ENCODE data around the gene YEATS2. TPM values are rescaled to one million over a fixed set of nuclear protein-coding genes. Genes with fewer than 3 reads are reported as not detected.
A peak's percentile ranks its signal among the peaks of the same experiment; 100 is the strongest.

Gene YEATS2
- total and polyA plus RNA-seq, 2 donors (not counting 1 experiment from before 2014, with no cell fraction given): 25.0 to 28.7 TPM

DNA sequence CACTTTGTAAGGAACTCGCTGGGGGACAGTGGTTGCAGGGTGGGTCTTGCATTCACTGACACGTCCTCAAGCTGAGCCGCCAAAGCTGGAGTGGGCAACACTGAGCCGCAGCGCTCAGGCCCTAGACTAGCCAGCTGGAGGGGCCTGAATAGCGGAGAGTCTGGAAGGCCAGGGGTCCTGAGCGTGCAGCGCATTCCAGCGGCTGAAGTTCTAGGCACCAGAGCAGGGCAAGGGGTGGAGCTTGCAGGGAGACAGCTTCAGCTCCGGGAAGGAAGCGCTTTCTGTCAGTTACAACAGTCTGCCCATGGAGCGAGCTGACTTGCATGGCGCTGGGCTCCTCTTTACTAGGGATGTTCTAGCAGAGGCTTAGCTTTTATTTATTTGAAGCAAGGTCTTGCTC lies 125.0 kb downstream of the YEATS2 start:
- Histone ChIP-seq H3K9ac (ENCODE audit: insufficient read depth, low read length) (no peak overlapping the region), H3K4me2 (ENCODE audit: extremely low read depth, insufficient read depth, low read length) (no peak overlapping the region), H3K27me3 (ENCODE audit: control insufficient read depth, insufficient read depth, low read length) (no peaks in the 10 kb centered on the region), H3K79me2 (ENCODE audit: control insufficient read depth, insufficient read depth, low read length) (no peaks in the 10 kb centered on the region), H3K4me1 (ENCODE audit: control insufficient read depth, extremely low read depth, insufficient read depth, low read length) (peaks cover 4% of the 10 kb centered on the region), H2AFZ (ENCODE audit: low read length) (no peak overlapping the region), H3K9me3 (ENCODE audit: control insufficient read depth, insufficient read depth, low read depth, low read length) (no peaks in the 10 kb centered on the region), H4K20me1 (ENCODE audit: control insufficient read depth, extremely low read depth, insufficient read depth, low read length) (no peaks in the 10 kb centered on the region), H3K27ac (ENCODE audit: insufficient read depth, low read length) (no peak overlapping the region), H3K4me3 (replicated peaks in 1 of 4; ENCODE audit: control extremely low read depth in 1 of 4, insufficient read depth in 1 of 4, low read depth in 3 of 4, low read length in 4 of 4) (no peak overlapping the region), H3K36me3 (ENCODE audit: control insufficient read depth, insufficient read depth, low read length) (no peaks in the 10 kb centered on the region)
- TF ChIP-seq, protein P1, sequence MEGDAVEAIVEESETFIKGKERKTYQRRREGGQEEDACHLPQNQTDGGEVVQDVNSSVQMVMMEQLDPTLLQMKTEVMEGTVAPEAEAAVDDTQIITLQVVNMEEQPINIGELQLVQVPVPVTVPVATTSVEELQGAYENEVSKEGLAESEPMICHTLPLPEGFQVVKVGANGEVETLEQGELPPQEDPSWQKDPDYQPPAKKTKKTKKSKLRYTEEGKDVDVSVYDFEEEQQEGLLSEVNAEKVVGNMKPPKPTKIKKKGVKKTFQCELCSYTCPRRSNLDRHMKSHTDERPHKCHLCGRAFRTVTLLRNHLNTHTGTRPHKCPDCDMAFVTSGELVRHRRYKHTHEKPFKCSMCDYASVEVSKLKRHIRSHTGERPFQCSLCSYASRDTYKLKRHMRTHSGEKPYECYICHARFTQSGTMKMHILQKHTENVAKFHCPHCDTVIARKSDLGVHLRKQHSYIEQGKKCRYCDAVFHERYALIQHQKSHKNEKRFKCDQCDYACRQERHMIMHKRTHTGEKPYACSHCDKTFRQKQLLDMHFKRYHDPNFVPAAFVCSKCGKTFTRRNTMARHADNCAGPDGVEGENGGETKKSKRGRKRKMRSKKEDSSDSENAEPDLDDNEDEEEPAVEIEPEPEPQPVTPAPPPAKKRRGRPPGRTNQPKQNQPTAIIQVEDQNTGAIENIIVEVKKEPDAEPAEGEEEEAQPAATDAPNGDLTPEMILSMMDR (conservative IDR thresholded peaks at IDR 0.05 in 1 of 2, IDR thresholded peaks at IDR 0.05 in 1 of 2; ENCODE audit: low read depth in 1 of 2, low read length in 2 of 2): no peak
- TF ChIP-seq EZH2 (IDR thresholded peaks at IDR 0.05; ENCODE audit: low read length, missing control alignments): no peak
- DNase-seq (ENCODE audit: low read depth in 2 of 2): no peak

- no peaks in the 10 kb centered on the region for H4K20me1 ChIP-seq (ENCODE audit: control insufficient read depth, extremely low read depth, insufficient read depth, low read length)
- H3K9ac ChIP-seq (ENCODE audit: insufficient read depth, low read length): no peak overlapping the region
- H3K27ac ChIP-seq (ENCODE audit: insufficient read depth, low read length): no peak overlapping the region
- H3K9me3 ChIP-seq (ENCODE audit: control insufficient read depth, insufficient read depth, low read depth, low read length): no peaks in the 10 kb centered on the region
- no peaks in the 10 kb centered on the region for H3K27me3 ChIP-seq (ENCODE audit: control insufficient read depth, insufficient read depth, low read length)
- H3K4me1 ChIP-seq (ENCODE audit: control insufficient read depth, extremely low read depth, insufficient read depth, low read length): peaks cover 4% of the 10 kb centered on the region
- H3K4me2 ChIP-seq (ENCODE audit: extremely low read depth, insufficient read depth, low read length): peak overlapping the region; percentile 79
- peak overlapping the region in 3 of 4 experiments; percentile 50 to 65 (median 61) for H3K4me3 ChIP-seq (replicated peaks in 1 of 4; ENCODE audit: control extremely low read depth in 1 of 4, insufficient read depth in 1 of 4, low read depth in 3 of 4, low read length in 4 of 4)
- H2AFZ ChIP-seq (ENCODE audit: low read length): no peak overlapping the region
- TF ChIP-seq, protein P1 (conservative IDR thresholded peaks at IDR 0.05 in 1 of 2, IDR thresholded peaks at IDR 0.05 in 1 of 2; ENCODE audit: low read depth in 1 of 2, low read length in 2 of 2): no peak
- no peak for TF ChIP-seq EZH2 (IDR thresholded peaks at IDR 0.05; ENCODE audit: low read length, missing control alignments)
- DNase-seq (ENCODE audit: low read depth in 2 of 2): no peak
- no peaks in the 10 kb centered on the region for H3K79me2 ChIP-seq (ENCODE audit: control insufficient read depth, insufficient read depth, low read length)
- no peaks in the 10 kb centered on the region for H3K36me3 ChIP-seq (ENCODE audit: control insufficient read depth, insufficient read depth, low read length)
Observed at GRCh38 chr3:183823963-183824362, 126.4 kb downstream of the YEATS2 start.

GRCh38 chr3:183824761-183825455 lies 127.3 kb downstream of the YEATS2 start:
- peak overlapping the region; percentile 78 for H2AFZ ChIP-seq (ENCODE audit: low read length)
- H3K4me2 ChIP-seq (ENCODE audit: extremely low read depth, insufficient read depth, low read length): peak overlapping the region; percentile 79
- H3K79me2 ChIP-seq (ENCODE audit: control insufficient read depth, insufficient read depth, low read length): no peaks in the 10 kb centered on the region
- peak in 1 of 2 donors; percentile 16 for DNase-seq (ENCODE audit: low read depth in 2 of 2)
- H3K27me3 ChIP-seq (ENCODE audit: control insufficient read depth, insufficient read depth, low read length): no peaks in the 10 kb centered on the region
- H3K27ac ChIP-seq (ENCODE audit: insufficient read depth, low read length): peak overlapping the region; percentile 13
- no peaks in the 10 kb centered on the region for H3K9me3 ChIP-seq (ENCODE audit: control insufficient read depth, insufficient read depth, low read depth, low read length)
- H3K36me3 ChIP-seq (ENCODE audit: control insufficient read depth, insufficient read depth, low read length): peaks cover under 1% of the 10 kb centered on the region
- TF ChIP-seq EZH2 (IDR thresholded peaks at IDR 0.05; ENCODE audit: low read length, missing control alignments): no peak
- TF ChIP-seq, protein P1 (conservative IDR thresholded peaks at IDR 0.05 in 1 of 2, IDR thresholded peaks at IDR 0.05 in 1 of 2; ENCODE audit: low read depth in 1 of 2, low read length in 2 of 2): no peak
- H4K20me1 ChIP-seq (ENCODE audit: control insufficient read depth, extremely low read depth, insufficient read depth, low read length): no peaks in the 10 kb centered on the region
- H3K4me1 ChIP-seq (ENCODE audit: control insufficient read depth, extremely low read depth, insufficient read depth, low read length): peaks cover 4% of the 10 kb centered on the region
- H3K4me3 ChIP-seq (replicated peaks in 1 of 4; ENCODE audit: control extremely low read depth in 1 of 4, insufficient read depth in 1 of 4, low read depth in 3 of 4, low read length in 4 of 4): peak overlapping the region; percentile 50 to 65 (median 62)
- H3K9ac ChIP-seq (ENCODE audit: insufficient read depth, low read length): peak overlapping the region; percentile 39
